ENCODE data around the gene RAB20.
"Not testable (repeated sequence)": the region's sequence is repeated elsewhere in the genome, so short reads cannot be mapped to it uniquely, and the experiment has no call there.

The RAB20 gene

GRCh38 chr13:110486880-110487279 lies 74.6 kb downstream of the RAB20 start:
- not testable (repeated sequence) for DNase-seq

- no peak for DNase-seq
Measured at GRCh38 chr13:110486061-110486715, 75.3 kb downstream of the RAB20 start.

GRCh38 chr13:110485604-110486003 lies 75.9 kb downstream of the RAB20 start:
- DNase-seq, result no peak

- no peak for DNase-seq
Measured at GRCh38 chr13:110484290-110485048, 77.1 kb downstream of the RAB20 start.

GRCh38 chr13:110483386-110483968 lies 78.0 kb downstream of the RAB20 start:
- no peak for DNase-seq

- no peak for DNase-seq
Measured at GRCh38 chr13:110480161-110480560, 81.4 kb downstream of the RAB20 start.

- DNase-seq, result no peak
Measured at GRCh38 chr13:110479648-110480047, 81.9 kb downstream of the RAB20 start.

GRCh38 chr13:110479215-110479545 lies 82.3 kb downstream of the RAB20 start:
- DNase-seq, result no peak

- no peak for DNase-seq
Measured at GRCh38 chr13:110478405-110479214, 82.9 kb downstream of the RAB20 start.

GRCh38 chr13:110477706-110478245 lies 83.7 kb downstream of the RAB20 start:
- no peak for DNase-seq

- no peak for DNase-seq
Measured at GRCh38 chr13:110476220-110476617, 85.3 kb downstream of the RAB20 start.

GRCh38 chr13:110475550-110476219 lies 85.8 kb downstream of the RAB20 start:
- no peak for DNase-seq

GRCh38 chr13:110475117-110475516 lies 86.4 kb downstream of the RAB20 start:
- DNase-seq, result no peak

- no peak for DNase-seq
Measured at GRCh38 chr13:110474713-110475112, 86.8 kb downstream of the RAB20 start.
